Suprapubic skin (tissue), 4 donors: ENCODE data around the gene PPP2R2C. TPM values are rescaled to one million over a fixed set of nuclear protein-coding genes. Genes with fewer than 3 reads are reported as not detected.

Experiments used
- DNase-seq, 2 donors: peaks; one replicate each; pipeline ENCODE4 v3.0.0-alpha.2; 2019; ENCODE audit warnings: low spot score in 2 of 2
- H3K27ac ChIP-seq: fragments of 200-600 bp; sonication (generic); one replicate; pipeline ENCODE4 v1.5.1; 2019
- H3K27me3 ChIP-seq: fragments of 200-600 bp; sonication (generic); one replicate; pipeline ENCODE4 v1.5.1; 2019
- H3K36me3 ChIP-seq: fragments of 200-600 bp; sonication (generic); one replicate; pipeline ENCODE4 v1.5.1; 2019
- H3K4me1 ChIP-seq: fragments of 200-600 bp; sonication (generic); one replicate; pipeline ENCODE4 v1.5.1; 2019
- H3K4me3 ChIP-seq: fragments of 200-600 bp; sonication (generic); one replicate; pipeline ENCODE4 v1.5.1; 2019; ENCODE audit warnings: mild to moderate bottlenecking
- H3K9me3 ChIP-seq: fragments of 200-600 bp; sonication (generic); one replicate; pipeline ENCODE4 v1.5.1; 2019
- CTCF ChIP-seq, 2 donors: fragments of 200-600 bp in 1 of 2; fragments of 450-650 bp in 1 of 2; sonication (generic) in 1 of 2; IDR thresholded peaks; one replicate each; pipeline ENCODE4 v1.5.1; 2016 to 2019; ENCODE audit warnings: antibody characterized with exemption in 2 of 2, mild to moderate bottlenecking in 1 of 2, moderate library complexity in 1 of 2
- EP300 ChIP-seq: sonication (generic); formaldehyde crosslinking; IDR thresholded peaks from one replicate; pipeline ENCODE4 v1.6.1; 2017; ENCODE audit warnings: antibody characterized with exemption
- POLR2A ChIP-seq, 2 donors: fragments of 450-650 bp; IDR thresholded peaks; one replicate each; pipeline ENCODE4 v1.6.1; 2017; ENCODE audit warnings: antibody characterized with exemption in 2 of 2, mild to moderate bottlenecking in 2 of 2, moderate library complexity in 2 of 2
- POLR2AphosphoS5 ChIP-seq, 3 donors: sonication (generic); formaldehyde crosslinking; IDR thresholded peaks; one replicate each; pipeline ENCODE4 v1.6.1; 2017; ENCODE audit warnings: antibody characterized with exemption in 3 of 3
- WGBS: methylation state at CpG from one replicate; pipeline ENCODE4 v1.1.5; 2018; 5-methylcytosine and 5-hydroxymethylcytosine counted together
- total RNA-seq, 4 donors: library from RNA; depleted of rRNA; stranded (reverse); fragments of >200 nt; gene quantifications; one replicate each; pipeline ENCODE4 v1.1.0, GENCODE V29; 2016

Gene PPP2R2C
- total RNA-seq, 4 donors from 2014 or later, result 42.5 to 81.5 (median 61.0) TPM

- Histone ChIP-seq H3K4me1 (peaks cover 3% of the 10 kb centered on the region), H3K36me3 (no peaks in the 10 kb centered on the region), H3K27ac (peak overlapping the region; percentile 63), H3K4me3 (no peak overlapping the region), H3K27me3 (peaks cover 12% of the 10 kb centered on the region), H3K9me3 (no peaks in the 10 kb centered on the region)
- TF ChIP-seq POLR2AphosphoS5 (IDR thresholded peaks at IDR 0.05), result no peak
- TF ChIP-seq CTCF (IDR thresholded peaks at IDR 0.05), result no peak
- TF ChIP-seq EP300, result no peak
- no peak for TF ChIP-seq POLR2A (IDR thresholded peaks at IDR 0.05)
- no peak for DNase-seq
- 68% methylated on average over 11 of the region's 15 CpGs for WGBS
These were observed 81.1 kb downstream of the PPP2R2C start for GRCh38 chr4:6391186-6391851.

- Histone ChIP-seq H3K4me1 (peaks cover 11% of the 10 kb centered on the region), H3K4me3 (no peak overlapping the region), H3K27ac (no peak overlapping the region), H3K27me3 (peaks cover 9% of the 10 kb centered on the region), H3K9me3 (no peaks in the 10 kb centered on the region), H3K36me3 (no peaks in the 10 kb centered on the region)
- 54% methylated on average over 8 of the region's 18 CpGs for WGBS
- DNase-seq, result no peak
- TF ChIP-seq POLR2A (IDR thresholded peaks at IDR 0.05) (no peak), CTCF (IDR thresholded peaks at IDR 0.05) (no peak), POLR2AphosphoS5 (IDR thresholded peaks at IDR 0.05) (no peak), EP300 (no peak)
These were observed 82.1 kb downstream of the PPP2R2C start for GRCh38 chr4:6390356-6390755.

GRCh38 chr4:6389142-6389825 lies 83.1 kb downstream of the PPP2R2C start:
- Histone ChIP-seq H3K4me1 (peaks cover 11% of the 10 kb centered on the region), H3K36me3 (no peaks in the 10 kb centered on the region), H3K4me3 (no peak overlapping the region), H3K27ac (no peak overlapping the region), H3K9me3 (no peaks in the 10 kb centered on the region), H3K27me3 (peaks cover 9% of the 10 kb centered on the region)
- DNase-seq, result no peak
- TF ChIP-seq POLR2AphosphoS5 (IDR thresholded peaks at IDR 0.05), result no peak
- no peak for TF ChIP-seq POLR2A (IDR thresholded peaks at IDR 0.05)
- TF ChIP-seq EP300, result no peak
- no peak for TF ChIP-seq CTCF (IDR thresholded peaks at IDR 0.05)
- WGBS, result 75% methylated on average over 19 of the region's 19 CpGs

- H3K36me3 ChIP-seq, result no peaks in the 10 kb centered on the region
- TF ChIP-seq CTCF (IDR thresholded peaks at IDR 0.05), result no peak
- TF ChIP-seq POLR2A (IDR thresholded peaks at IDR 0.05), result no peak
- no peak for TF ChIP-seq POLR2AphosphoS5 (IDR thresholded peaks at IDR 0.05)
- no peak for TF ChIP-seq EP300
- H3K4me3 ChIP-seq, result no peak overlapping the region
- H3K27me3 ChIP-seq, result peaks cover 11% of the 10 kb centered on the region
- WGBS, result 55% methylated on average over 7 of the region's 9 CpGs
- peaks cover 11% of the 10 kb centered on the region for H3K4me1 ChIP-seq
- no peak for DNase-seq
- no peak overlapping the region for H3K27ac ChIP-seq
- H3K9me3 ChIP-seq, result no peaks in the 10 kb centered on the region
These were observed 83.7 kb downstream of the PPP2R2C start for GRCh38 chr4:6388713-6389112.

- 89% methylated on average over 5 of the region's 5 CpGs for WGBS
- Histone ChIP-seq H3K4me3 (no peak overlapping the region), H3K27ac (no peak overlapping the region), H3K27me3 (peaks cover 18% of the 10 kb centered on the region), H3K4me1 (peaks cover 18% of the 10 kb centered on the region), H3K9me3 (no peaks in the 10 kb centered on the region), H3K36me3 (no peaks in the 10 kb centered on the region)
- no peak for DNase-seq
- TF ChIP-seq POLR2AphosphoS5 (IDR thresholded peaks at IDR 0.05), result no peak
- TF ChIP-seq POLR2A (IDR thresholded peaks at IDR 0.05), result no peak
- TF ChIP-seq CTCF (IDR thresholded peaks at IDR 0.05), result no peak
- TF ChIP-seq EP300, result no peak
These were observed 84.5 kb downstream of the PPP2R2C start for GRCh38 chr4:6387946-6388345.
